Measurements from ENCODE around the gene XPNPEP3.

DNA sequence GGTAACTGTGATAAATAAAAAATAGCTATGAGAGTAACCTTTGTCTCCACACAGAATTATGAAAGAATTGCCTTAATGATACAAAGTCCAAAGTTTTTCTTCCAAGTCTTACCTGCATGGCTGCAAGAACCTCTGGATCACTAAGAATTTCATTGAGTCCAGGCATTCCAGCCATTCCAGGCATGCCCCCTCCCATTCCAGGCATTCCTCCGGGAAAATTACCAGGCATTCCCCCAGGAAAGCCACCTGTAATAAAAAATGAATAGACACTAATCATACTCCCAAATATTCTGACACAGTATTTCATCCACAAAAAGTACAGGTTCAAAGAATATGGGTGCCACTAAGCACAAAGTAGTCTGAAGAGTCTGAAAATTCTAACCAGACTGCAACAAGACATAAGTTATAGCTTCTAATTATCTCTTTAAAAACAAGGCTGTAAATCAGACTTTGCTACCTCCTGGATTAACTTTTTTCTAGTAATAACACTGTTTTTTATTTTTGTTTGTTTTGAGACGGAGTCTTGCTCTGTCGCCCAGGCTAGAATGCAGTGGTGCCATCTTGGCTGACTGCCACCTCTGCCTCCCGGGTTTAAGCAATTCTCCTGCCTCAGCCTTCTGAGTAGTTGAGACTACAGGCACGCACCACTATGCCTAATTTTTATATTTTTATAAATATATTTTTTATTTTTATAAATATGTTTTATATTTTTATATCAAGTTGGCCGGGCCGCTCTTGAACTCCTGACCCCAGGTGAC lies 29.8 kb upstream of the XPNPEP3 start:
- no peak for TF ChIP-seq POLR2A (IDR thresholded peaks at IDR 0.05)
- TF ChIP-seq, protein P1, sequence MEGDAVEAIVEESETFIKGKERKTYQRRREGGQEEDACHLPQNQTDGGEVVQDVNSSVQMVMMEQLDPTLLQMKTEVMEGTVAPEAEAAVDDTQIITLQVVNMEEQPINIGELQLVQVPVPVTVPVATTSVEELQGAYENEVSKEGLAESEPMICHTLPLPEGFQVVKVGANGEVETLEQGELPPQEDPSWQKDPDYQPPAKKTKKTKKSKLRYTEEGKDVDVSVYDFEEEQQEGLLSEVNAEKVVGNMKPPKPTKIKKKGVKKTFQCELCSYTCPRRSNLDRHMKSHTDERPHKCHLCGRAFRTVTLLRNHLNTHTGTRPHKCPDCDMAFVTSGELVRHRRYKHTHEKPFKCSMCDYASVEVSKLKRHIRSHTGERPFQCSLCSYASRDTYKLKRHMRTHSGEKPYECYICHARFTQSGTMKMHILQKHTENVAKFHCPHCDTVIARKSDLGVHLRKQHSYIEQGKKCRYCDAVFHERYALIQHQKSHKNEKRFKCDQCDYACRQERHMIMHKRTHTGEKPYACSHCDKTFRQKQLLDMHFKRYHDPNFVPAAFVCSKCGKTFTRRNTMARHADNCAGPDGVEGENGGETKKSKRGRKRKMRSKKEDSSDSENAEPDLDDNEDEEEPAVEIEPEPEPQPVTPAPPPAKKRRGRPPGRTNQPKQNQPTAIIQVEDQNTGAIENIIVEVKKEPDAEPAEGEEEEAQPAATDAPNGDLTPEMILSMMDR (IDR thresholded peaks at IDR 0.05), result no peak
